HG03342 (cell line): ENCODE data around the gene PGF.

ENCODE experiments used
- ATAC-seq: cut with Tn5 transposase; IDR thresholded peaks from one replicate; pipeline ENCODE4 v1.9.1; 2021; ENCODE audit warnings: mild to moderate bottlenecking, moderate library complexity; ENCODE audit not compliant: unreplicated experiment

PGF gene

DNA sequence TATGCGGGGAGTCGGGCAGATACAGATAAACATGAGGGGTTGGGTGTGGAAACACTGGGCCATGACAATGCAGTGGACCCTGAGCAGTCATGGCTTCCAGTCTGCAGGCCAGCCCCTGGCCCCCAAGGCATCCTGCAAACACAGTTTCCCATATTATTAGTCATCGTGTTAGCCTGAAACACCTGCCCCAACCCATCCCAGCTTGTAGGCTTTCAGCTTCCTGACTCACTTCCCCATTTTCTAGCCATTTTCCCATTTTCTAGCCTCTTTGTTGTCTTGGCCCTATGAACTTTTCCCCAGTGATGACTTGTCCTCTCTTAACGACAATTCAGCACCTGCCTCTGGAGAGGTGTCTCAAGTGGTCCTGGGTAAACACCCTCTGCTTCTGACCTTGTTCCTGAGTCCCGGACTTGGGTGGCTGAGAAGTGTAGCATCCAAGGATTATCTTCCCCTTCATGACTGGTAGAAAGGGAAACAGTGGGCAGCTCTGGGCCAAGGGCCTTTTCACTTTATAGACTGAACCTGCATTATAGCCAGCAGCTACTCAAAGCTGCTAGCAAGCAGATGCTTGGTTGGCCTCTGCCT, 4.3 kb upstream of the PGF start:
- ATAC-seq = no peak

- no peak for ATAC-seq
Observed at GRCh38 chr14:74956280-74957072, 1.1 kb upstream of the PGF start.

DNA sequence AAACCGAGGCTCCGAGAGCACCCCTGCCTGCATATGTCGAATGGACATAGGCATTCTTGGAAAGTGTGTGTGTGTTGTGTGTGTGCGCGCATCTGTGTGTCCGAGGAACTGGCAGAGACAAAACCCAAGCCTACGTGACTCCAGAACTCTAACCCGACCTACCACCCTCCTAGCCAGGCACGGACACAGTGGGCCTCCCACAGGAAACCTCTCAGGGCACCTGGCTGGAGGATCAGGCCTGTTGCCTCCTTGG, 556 bp upstream of the PGF start:
- ATAC-seq = no peak

GRCh38 chr14:74954947-74955228, 509 bp downstream of the PGF start:
- ATAC-seq = no peak

DNA sequence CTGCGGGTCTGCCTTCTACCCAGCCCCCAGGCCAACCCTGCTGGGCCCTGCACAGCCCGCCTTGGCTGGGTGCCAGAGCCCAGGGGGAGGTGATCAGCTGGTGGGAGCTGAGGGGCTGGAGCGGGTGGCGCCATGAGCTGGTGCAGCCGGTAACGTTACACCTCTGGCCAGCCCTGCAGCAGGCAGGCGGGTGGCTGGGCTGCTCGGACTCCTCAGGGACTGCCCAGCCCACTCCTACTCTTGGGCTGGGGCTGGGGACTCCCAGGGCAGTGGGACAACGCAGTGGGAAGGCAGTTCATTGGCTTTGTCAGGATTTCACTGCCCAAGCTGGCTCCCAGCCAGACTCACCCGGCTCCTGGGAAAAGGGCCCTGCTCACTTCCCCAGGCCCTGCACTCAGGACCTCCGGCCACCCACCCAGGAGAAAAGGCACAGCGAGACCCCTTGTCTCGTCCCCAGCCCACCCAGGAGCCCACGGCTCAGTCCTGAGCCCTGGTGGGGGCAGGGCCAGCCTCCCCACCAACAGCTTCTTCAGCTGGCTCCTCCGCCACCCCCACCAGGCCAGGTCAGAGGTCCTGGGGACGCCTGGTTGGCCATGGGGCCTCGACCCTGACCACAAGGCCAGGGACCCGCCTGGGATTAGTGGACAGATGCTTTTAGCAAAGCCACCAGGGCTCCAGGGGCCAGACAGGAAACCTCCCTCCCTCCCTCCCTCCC, 1.0 kb downstream of the PGF start:
- ATAC-seq = no peak

- no peak for ATAC-seq
Observed at GRCh38 chr14:74953686-74954085, 1.7 kb downstream of the PGF start.

GRCh38 chr14:74952697-74953484, 2.5 kb downstream of the PGF start:
- ATAC-seq = no peak

GRCh38 chr14:74952180-74952665, 3.2 kb downstream of the PGF start:
- ATAC-seq = no peak

DNA sequence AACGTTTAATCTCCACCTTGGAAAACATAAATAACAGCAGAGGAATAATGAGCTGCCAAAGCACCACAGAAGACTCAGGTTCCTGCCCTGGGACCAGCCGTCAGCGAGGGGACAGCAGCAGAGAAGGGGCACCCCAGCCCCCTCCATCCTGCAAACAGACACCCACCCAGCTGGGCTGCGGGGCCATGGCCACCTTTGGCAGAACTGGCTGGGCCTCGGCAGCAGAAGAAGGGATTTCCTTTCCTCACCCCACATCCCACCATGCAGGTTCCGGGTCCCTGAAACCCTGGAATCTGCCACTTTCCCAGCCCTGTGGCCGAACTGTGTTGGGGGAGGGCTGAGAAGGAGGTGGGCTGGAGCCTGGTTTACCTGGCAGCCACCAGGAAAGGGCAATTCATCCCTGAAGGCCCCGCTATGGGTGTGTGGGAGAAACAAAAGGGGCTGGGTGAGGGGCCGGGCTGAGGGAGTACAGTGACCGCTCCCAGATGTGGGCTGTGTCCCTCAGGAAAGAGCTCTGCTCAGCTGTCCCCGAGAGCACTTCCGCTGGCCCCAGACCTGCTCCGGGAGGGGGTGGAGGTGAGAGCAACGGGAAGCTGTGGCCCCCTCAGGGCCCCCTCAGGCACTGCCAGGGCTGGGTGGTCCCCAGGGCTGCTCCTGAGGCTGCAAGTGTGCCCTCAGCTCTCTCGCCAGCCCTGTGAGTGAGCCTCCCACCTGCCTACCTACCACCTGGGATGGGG, 3.8 kb downstream of the PGF start:
- ATAC-seq = no peak

GRCh38 chr14:74950795-74951442, 4.5 kb downstream of the PGF start:
- ATAC-seq = no peak

DNA sequence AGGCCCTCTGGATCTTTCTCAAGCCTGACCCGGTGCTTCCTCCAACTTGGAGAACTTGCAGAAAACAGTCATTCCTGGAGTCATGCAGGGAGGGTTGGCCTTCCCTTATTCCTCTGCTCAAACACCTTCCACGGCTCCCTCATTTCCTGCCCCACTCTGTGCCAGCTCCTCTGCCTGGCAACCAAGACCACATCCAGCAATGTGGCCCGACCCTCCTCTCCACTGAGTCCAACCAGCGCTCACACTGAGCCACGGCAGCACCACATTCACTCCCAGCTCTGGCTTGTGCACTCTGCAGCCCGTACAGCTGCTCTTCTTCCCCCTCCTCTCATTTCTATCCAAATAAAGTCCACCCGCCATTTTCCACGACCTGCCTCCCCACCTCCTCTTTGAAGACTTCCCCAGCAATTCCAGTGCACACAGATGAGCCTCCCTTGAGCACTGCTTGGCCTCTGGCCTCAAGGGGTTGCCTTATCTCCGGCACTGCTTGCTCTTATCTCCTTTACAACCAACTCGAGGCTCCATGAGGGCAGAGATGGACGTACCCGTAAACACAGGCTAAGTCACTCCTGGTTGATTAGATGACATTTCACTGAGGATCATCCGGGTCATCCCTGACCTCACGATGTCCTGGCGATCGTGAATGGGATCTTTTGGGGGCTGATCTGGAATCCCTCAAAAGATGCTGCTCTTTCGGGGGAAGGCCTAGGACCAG, 5.4 kb downstream of the PGF start:
- ATAC-seq = no peak

GRCh38 chr14:74949191-74949601, 6.2 kb downstream of the PGF start:
- ATAC-seq = no peak

DNA sequence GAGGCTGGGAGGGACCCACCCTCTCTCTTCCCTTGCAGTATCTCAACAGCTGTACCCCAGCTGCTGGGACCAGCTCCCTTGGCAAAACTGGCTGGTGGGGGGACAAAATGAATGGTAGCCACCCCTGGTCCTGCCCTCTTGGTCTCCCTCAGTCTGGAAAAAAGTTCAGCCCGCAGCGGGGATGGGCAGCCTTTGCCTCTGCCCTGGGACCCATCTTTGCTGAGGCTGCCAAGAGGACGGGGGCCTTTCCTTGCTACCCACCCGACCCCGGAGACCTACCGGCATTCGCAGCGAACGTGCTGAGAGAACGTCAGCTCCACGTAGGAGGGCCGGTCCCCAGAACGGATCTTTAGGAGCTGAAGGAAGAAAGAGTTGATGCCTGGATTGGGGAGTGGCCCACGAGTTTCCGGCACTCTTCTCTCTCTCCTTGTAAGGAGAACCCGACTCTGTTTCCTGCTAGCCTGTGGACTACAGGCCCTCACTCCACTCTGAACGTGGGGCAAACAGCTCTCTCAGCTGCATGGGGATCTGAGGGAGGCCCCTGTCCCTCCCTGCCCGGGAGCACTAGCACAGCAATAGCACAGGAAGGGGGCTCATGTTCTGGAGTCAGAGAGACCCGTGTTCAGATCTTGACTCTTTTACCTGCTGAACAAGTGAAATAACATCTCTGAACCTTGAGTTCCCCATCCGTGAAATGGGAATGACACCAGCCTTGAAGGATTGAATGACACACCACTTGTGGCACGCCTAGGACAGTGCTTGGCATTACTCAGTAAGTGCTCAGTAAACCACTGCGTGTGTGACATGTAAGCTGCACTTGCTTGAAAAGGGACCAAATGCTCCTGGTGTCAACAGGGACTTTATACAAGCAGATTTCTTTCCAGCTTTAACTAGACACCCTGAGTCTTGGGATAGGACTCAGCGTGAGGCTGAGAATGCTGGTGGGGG, 6.9 kb downstream of the PGF start:
- no peak for ATAC-seq

GRCh38 chr14:74947353-74948227, 7.8 kb downstream of the PGF start:
- no peak for ATAC-seq

GRCh38 chr14:74946659-74947281, 8.6 kb downstream of the PGF start:
- ATAC-seq = no peak

DNA sequence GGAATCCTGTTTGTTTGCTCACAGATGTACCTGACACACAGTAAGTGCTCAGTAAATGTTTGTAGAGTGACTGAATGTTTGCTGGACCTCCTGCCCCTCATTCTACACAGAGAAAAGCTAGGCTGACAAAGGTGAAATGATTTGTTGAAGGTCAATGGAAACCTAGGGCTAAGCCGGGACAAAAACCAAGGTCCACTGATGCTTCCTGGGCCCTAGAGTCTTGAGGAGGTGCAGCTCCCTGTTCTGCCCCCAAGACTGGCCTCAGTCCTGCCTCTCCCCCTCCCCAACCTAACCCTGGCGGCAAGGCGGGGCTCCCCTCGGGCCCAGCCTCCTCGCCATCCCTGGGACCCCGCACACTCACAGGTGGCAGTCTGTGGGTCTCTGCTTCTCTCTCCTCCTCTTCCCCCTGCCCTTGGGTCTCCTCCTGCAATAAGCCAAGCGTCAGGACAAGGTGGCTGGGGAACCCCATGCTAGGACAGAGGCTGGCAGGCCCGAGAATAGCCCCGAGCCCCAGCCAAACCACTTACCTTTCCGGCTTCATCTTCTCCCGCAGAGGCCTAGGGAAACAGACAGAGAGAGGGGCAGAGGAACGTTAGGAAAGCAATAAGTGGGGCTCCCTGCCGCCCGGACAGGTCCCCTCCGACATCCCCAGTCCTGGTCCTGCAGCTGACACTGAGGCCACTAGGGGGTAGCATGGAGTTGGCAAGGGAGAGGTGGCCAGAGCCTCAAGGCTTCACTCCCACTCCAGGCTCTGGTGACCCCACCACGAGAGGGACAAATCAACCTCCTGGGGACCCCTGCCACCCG, 9.3 kb downstream of the PGF start:
- ATAC-seq = no peak
